NCI-H2196 treated with DMSO at 0.1 percent for 48 hours (cell line): ENCODE measurements around the gene SLC25A28.
"Not testable (repeated sequence)": the region's sequence is repeated elsewhere in the genome, so short reads cannot be mapped to it uniquely, and the experiment has no call there.

Source experiments
- DNase-seq: peaks from one replicate; lab custom pipeline; 2025; ENCODE audit not compliant: unreplicated experiment; lab: John Stamatoyannopoulos, UW

Gene SLC25A28

GRCh38 chr10:99628923-99629624 is 8.8 kb upstream of the SLC25A28 start:
- no peak for DNase-seq

GRCh38 chr10:99625124-99625523 is 4.9 kb upstream of the SLC25A28 start:
- DNase-seq, result not testable (repeated sequence)

GRCh38 chr10:99623919-99624318 is 3.7 kb upstream of the SLC25A28 start:
- no peak for DNase-seq

- DNase-seq, result no peak
Measured at GRCh38 chr10:99621454-99622251, 1.4 kb upstream of the SLC25A28 start.

GRCh38 chr10:99620711-99621453 is 643 bp upstream of the SLC25A28 start:
- DNase-seq, result peak; percentile 65

- no peak for DNase-seq
Measured at GRCh38 chr10:99619090-99619800, 994 bp downstream of the SLC25A28 start.

GRCh38 chr10:99617696-99618095 is 2.5 kb downstream of the SLC25A28 start:
- DNase-seq, result no peak

GRCh38 chr10:99615426-99615825 is 4.8 kb downstream of the SLC25A28 start:
- no peak for DNase-seq

GRCh38 chr10:99612167-99612831 is 7.9 kb downstream of the SLC25A28 start:
- peak; percentile 27 for DNase-seq

GRCh38 chr10:99611326-99611725 is 8.9 kb downstream of the SLC25A28 start:
- DNase-seq, result no peak

GRCh38 chr10:99610221-99610620 is 10.0 kb downstream of the SLC25A28 start:
- DNase-seq, result no peak

GRCh38 chr10:99609186-99609585 is 11.1 kb downstream of the SLC25A28 start:
- DNase-seq, result no peak

- DNase-seq, result no peak
Measured at GRCh38 chr10:99605351-99605750, 14.9 kb downstream of the SLC25A28 start.

GRCh38 chr10:99604862-99605261 is 15.4 kb downstream of the SLC25A28 start:
- no peak for DNase-seq

GRCh38 chr10:99598781-99599509 is 21.3 kb downstream of the SLC25A28 start:
- DNase-seq, result no peak

GRCh38 chr10:99598011-99598410 is 22.2 kb downstream of the SLC25A28 start:
- no peak for DNase-seq

GRCh38 chr10:99596708-99597107 is 23.5 kb downstream of the SLC25A28 start:
- not testable (repeated sequence) for DNase-seq

- DNase-seq, result no peak
Measured at GRCh38 chr10:99595770-99596465, 24.3 kb downstream of the SLC25A28 start.

- DNase-seq, result no peak
Measured at GRCh38 chr10:99595236-99595635, 25.0 kb downstream of the SLC25A28 start.
